GM19467 (cell line): ENCODE data around the gene MSH3.
"Not testable (repeated sequence)": the region's sequence is repeated elsewhere in the genome, so short reads cannot be mapped to it uniquely, and the experiment has no call there.

Experiments used
- ATAC-seq: cut with Tn5 transposase; IDR thresholded peaks from one replicate; pipeline ENCODE4 v1.9.1; 2021; ENCODE audit warnings: mild to moderate bottlenecking, moderate library complexity; ENCODE audit not compliant: unreplicated experiment

MSH3 gene

DNA sequence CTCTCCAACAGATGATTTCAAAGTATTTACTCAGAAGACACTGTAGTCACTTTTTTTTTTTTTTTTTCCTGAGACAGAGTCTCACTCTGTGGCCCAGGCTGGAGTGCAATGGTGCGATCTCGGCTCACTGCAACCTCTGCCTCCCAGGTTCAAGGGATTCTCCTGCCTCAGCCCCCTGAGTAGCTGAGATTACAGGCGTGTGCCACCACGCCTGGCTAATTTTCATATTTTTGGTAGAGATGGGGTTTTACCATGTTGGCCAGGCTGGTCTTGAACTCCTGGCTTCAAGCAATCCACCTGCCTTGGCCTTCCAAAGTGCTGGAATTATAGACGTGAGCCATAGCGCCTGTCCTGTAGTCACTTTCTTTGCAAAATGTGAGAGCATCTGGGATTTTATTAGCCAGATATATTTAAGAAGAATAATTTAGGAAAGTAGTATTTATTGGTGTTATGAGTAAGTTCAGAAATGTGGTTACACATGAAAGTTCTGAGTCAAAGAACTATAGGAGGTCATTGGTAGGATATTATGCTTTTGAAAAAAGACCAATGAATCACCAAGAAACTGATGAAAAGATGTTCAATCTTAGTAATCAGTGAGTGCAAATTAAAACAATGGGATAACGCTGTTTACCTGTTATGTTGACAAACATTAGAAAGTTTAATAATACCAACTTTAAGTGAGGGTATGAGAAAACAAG lies 135.0 kb downstream of the MSH3 start:
- ATAC-seq = not testable (repeated sequence)

DNA sequence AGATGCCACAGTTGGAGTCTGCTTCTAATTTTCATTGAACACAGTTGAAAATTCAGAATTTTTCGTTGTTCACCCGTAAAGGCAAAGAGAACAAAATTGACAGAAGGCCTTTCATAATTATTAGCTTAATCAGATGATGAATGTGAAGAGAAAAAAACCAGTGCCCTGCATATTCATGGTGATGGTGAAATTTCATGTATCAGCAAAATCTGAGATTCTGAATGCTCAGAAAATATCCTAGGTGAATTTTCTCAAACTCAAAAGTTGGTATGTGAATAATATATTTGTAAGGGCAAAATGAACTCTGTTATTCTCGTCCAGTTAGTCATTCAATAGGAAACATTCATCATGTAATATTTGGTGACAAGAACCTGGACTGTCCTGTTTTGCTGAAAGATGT lies 136.2 kb downstream of the MSH3 start:
- ATAC-seq = no peak

DNA sequence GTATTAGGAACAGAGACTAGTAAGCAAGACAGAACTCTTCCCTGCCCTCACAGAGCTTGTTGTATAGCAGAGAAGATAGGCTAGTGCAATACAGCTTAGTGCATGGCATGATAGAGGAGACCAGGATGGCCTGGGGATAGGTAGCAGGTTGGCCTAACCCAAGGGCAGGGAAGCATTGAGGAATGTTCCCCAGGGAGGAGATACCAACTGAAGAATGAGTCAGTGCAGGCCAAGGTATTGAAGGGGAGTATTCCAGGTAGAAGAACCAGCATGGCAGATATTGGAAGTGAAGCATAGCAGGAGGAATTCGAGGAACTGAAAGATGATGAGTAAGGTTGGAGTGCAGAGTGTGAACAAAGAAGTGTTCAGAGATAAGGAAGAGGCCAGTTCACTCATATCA lies 138.9 kb downstream of the MSH3 start:
- no peak for ATAC-seq

DNA sequence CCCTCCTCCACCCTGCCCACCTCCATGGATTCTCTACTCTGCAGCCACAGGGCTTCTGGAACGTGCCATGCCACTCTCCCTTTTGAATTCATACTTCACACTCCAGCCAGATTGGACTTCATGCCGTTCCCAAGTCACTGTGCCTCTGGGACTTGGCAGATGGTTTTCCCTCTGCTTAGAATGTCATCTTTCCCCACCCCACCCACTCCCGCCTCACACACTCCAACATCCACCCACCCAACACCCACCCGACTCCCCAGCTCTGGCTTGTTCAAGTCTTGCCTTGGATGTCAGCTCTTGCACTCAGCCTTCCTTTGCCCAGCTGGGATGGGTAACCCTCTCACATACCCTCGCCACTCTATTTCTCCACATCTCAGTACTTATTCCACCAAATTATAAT lies 142.4 kb downstream of the MSH3 start:
- ATAC-seq = no peak

DNA sequence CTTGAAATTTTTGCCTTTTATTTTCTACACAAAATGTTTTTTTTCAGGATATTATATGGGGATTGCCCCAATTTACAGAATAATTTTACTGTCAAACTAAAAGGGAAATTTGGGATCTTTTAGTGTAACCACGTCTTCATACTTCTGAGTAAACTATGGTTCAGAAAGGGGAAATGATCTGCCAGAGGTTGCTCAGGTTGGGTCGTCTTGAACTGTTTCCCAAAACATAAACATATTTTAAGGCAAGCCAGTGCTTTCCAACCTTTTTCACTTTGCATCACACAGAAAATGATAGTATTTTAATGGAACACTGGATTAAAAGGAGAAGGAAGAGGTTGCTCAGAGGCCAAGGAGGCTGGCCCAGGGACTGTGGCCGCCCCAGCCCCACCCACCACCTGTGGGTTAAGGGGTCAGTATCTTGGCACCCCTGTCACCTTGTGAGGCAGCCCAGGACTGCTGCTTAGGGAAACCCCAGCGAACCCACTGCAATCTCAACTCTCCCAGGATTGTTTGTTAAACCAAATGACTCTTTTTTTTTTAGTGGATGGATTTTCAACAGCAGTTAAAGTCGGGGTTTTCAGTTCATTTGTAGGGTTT lies 143.1 kb downstream of the MSH3 start:
- ATAC-seq = no peak

DNA sequence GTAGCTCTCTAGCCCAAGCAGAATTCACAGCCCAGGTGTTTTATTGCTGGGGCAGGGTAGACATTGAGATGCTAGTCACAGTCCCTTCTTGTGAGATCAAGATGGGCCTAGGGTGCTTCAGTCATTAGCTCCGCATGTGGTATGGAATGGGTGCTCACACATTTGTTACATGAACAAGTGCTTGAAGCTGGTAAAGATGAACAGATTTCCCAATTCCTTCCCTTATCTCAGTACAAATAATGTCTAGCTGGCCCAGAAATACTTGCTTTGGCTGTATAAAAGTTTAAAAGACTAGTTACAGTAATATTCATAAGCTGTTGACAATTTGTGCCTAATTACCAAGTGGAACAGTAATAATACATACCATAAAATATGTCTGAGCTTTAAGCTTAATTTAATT lies 143.7 kb downstream of the MSH3 start:
- no peak for ATAC-seq

DNA sequence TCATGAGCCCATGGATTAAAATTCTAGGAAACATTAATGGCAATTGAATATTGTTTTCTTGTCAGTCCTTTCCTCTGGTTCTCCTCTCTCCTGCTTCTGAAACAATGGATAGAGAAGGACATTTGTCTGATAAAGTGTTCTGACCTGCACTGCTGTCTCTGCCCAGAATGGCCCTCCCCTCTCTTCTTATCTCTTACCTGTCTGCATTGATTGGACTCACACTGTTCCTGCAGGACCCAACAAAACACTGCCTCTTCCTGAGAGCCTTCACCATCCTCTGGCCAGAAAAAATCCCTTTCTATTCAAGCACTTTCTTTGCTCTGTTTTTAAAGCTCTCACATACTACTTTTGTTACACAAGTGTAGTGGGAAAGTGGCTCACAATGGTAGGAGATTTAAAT lies 144.2 kb downstream of the MSH3 start:
- ATAC-seq = no peak

DNA sequence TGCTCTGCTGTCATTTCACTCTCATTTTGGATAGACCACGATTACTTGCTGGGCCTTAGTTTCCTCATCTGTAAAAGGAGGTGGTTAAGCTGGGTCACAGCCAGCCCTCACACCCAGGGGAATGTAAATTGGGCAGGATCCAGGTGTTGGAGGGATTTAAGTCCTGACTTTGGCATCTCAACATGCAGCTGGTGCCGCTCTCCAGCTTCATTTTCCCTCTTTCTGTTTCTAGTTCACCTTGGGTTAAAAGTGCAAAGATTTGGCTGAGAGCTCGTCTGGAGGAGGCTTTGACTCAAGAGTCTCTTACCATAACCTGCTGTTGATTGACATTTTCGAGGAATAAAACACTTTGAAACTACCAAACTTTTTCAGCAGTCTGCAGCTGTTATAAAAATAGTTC lies 144.6 kb downstream of the MSH3 start:
- ATAC-seq = no peak

DNA sequence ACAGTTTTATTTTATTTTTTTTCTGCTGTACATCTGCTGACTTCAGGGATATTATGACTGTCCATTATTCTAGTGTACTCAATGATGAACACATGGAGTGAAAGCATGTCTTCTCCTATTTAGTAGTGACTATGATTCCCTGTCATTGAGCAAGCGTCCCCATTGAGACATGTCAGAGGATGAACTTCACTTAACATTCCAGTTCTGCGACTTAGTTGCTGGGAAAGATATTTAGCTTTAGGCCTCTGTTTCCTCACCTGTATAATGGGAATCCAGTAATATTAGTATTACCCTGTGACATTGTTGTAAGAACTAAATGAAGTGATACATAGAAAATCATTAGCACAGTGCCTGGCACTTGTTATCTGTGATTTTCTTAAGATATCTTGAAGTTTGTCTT lies 145.1 kb downstream of the MSH3 start:
- ATAC-seq = no peak

DNA sequence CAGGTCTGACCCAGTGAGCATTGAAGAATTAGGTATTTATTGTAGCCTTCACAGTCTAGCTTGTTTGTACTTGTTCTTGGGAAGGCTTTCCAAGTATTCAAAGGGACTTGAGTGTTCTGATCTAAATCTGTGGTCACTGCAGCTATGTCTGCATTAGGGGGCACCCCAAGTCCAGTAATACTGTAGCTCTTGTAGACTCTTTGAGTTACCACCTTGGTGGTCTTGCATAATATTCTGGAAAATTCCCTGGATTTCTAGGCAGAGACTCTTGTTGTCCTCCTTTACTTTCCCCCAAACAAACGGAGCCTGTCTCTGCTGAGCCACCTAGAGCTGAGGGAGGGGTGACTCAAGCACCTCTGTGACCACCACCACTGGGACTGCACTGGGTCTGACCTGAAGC lies 149.9 kb downstream of the MSH3 start:
- ATAC-seq = no peak

DNA sequence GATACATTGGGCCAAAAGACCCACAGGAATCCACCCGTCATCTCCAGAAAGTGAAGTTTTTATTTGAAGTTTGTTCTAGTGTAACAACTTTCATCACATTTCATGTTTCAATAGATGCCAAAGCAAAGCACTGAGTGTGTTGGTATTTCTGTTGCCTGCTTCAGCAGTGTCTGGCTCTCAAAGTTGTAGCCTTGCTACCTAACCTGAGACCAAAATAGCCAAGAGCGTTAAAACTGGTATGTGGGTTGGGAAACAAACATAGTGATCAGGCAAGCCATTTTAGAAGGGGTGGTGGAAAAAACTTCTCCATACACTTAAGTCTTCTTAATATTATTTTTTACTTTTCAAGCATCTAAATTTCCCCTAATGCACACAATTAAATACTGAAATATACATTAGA lies 150.6 kb downstream of the MSH3 start:
- no peak for ATAC-seq

DNA sequence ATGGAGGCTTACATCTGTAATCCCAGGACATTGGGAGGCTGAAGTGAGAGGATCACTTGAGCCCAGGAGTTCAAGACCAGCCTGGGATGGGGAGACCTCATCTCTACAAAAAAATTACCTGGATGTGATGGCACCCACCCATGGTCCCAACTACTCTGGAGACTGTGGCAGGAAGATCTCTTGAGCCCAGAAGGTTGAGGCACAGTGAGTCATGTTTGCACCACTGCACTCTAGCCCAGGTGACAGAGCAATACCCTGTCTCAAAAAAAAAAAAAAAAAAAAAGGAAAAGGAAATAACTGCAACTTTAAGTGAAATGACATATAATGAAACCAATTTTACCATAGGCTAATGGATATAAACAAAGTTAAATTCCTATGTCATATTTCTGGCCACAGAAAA lies 152.5 kb downstream of the MSH3 start:
- ATAC-seq = no peak

DNA sequence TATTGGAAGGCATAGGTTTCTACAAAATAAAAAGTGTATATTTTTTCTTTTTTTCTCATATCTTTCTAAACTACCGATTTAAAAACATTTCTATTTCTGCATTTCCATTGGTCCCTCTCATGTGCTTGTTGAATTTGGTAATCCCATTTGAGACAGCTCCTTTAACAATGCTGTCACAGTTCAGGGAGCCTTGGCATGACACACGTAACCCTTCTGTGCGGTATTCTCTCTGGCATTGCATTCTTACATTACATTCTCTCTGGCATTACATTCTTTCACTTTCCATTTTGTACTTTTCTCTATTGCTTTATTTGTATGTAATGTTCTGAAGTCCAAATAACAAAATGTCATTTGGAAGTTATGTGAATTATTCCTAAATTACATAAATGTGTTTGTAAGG lies 155.0 kb downstream of the MSH3 start:
- ATAC-seq = no peak

DNA sequence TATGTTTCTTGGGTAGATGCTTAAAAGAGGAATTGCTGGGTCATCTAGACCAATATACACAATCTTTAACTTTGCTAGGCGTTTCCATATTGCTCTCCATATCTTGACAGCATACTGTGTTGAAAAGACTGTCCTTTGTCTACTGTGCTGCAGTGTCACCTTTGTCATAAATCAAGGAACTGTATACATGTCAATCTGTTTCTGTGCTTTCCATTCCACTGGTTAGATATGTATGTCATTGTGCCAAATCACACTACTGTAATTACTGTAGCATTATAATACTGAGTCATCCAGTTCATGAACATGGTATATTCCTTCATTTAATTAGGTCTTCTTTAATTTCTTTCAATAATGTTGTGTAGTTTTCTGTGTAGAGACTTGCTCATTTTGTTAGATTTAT lies 156.0 kb downstream of the MSH3 start:
- no peak for ATAC-seq

DNA sequence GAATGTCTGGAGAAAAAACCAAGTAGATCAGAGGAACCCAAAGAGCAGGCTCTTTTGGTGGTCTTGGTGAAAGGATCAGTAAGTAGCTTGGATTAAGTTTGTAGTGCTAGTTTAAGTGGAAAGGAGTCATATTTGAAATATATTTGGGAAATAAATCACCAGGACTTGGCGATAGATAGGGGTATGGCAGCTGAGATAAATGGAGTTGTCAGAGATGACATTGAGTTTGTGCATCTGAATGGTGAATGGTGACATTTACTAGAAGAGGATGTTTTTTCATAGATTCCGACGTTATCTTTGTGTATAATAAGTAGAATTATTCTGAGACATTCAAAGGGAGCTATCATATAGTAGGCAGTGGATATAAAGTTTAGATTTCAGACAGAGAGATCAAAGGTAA lies 162.1 kb downstream of the MSH3 start:
- no peak for ATAC-seq

DNA sequence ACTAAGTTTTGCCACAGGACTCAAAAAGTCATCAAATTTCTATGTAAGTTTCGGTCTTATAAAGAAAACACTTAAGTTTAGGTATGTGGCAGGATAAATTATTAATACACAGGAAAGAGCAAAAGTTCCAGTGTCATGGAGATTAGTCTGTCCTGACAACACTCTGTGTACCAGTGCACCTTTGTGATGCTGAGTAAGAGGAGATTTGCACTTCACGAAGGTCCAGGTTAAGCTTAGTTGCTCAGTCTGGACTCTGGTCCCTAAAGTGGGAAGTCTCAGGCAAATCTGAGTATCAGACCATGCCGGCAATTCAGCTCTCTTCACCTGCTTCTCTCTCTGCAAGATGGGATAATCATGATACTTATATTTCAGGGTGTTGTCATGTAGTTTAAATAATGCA lies 166.2 kb downstream of the MSH3 start:
- ATAC-seq = no peak

DNA sequence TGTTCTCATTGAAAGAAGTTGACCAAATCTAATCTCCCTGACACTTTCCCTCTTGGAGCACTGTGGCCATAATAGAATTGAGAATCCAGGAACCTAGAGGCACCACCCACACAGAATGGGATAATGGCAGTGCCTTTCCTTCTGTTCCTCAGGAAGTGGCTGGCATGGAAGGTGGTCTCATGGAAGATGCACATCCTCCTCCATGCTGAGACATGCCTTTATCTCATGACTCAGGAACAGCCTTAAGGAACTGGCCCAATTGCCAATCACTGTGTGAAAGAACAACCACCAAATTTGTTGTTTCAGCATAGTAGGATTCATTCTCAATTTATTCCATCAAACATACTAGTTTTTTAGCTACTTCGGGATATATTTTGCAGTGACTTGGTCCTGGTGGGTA lies 168.2 kb downstream of the MSH3 start:
- ATAC-seq = no peak

DNA sequence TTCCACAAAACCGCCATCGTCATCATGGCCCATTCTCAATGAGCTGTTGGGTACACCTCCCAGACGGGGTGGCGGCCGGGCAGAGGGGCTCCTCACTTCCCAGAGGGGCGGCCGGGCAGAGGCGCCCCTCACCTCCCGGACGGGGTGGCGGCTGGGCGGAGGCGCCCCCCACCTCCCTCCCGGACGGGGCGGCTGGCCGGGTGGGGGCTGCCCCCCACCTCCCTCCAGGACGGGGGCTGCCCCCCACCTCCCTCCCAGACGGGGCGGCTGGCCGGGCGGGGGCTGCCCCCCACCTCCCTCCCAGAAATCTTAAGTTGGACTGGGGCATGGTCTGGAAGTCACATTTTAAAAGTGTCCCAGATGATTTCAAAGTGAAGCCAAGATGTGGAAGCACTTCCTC lies 169.7 kb downstream of the MSH3 start:
- not testable (repeated sequence) for ATAC-seq

DNA sequence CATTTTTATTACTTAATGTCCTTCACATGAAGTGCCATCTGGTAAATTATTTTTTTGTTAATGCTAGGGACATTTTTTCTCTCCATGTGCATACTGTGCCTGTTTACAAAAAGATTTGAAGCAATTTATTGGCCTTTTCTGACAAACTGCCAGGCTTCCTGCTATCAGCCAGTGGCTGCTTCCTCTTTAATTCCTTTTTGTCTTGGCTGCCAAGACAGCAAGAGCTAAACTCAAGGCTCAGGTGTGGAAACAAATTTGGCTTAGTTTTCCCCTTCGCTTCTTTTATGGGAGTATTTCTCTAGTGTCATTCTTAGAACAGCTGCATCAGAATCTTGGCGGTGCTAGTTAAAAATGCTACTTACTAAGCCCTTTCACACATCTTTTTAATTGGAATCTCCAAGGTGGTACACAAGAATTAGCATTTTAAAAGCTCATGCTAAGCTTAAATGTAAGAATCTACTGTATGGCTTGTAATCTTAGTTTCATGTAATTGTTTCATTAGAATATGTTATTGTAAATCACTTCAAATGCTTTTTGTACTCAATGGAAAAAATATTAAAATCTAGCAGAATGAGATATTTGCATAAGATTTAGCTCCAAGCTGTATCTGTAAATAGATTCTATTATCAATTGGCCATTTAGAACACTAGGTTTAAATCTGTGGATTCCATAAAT lies 171.5 kb downstream of the MSH3 start:
- ATAC-seq = no peak

DNA sequence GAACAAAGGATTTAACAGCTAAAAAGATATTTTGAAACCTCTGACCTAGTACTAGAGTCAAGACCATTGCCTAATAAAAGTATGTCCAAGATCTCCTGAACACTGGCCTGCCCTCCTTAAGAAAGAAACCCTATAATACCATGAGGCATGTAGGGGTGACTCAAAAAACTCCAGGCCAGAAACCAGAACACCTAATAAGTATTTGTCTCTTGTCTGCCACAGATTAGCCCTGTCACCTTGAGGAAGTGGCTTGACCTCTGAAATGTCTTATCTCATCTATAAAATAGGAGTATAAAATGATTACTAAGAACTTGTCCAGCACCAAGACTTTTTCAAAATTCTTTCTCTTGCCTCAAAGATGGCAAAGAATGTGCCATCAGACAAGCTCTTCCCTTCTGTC lies 180.3 kb downstream of the MSH3 start:
- no peak for ATAC-seq

DNA sequence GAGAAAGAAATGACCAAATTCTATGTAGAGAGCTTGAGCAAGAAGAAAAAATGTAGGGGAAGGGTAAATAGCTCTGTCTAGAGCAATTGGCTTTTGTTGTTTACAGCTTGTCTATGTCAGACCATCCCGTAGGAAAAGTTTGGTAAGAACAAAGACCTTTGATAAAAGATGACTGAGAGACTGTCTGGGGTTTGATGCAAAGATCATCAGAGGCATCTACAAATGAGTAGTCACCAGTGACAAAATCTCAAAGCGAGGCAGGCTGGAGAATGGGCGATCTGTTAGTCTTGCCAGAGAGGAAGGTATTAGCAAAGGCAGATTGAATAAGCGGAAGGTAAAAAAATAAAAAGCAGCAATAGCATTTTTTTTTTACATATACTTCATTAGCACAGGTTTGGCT lies 180.7 kb downstream of the MSH3 start:
- no peak for ATAC-seq

DNA sequence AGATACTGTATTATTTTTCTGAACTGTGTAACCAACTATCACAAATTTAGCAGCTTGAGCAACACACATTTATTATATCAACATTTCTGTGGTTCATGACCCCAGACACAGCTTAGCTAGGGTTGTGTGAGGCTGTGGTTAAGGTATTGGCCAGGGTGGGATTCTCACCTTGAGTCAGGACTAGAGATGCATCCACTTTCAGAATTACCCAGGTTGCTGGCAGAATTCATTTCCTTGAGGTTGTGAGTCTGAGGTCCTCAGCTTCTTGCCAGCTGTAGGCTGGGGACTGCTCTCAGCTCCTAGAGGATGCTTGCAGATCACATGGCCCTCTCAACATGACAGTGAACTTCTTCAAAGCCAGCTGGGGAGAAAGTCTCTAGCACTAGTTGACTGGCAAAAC lies 183.2 kb downstream of the MSH3 start:
- peak; percentile 92 for ATAC-seq
